Activated CD8-positive, alpha-beta memory T cell treated with anti-CD3 and anti-CD28 coated beads for 4 hours (primary cell): ENCODE results near the gene PRODH2.
"Not testable (repeated sequence)": the region's sequence is repeated elsewhere in the genome, so short reads cannot be mapped to it uniquely, and the experiment has no call there.

Experiments used
- DNase-seq, 2 donors: peaks; one replicate each; pipeline ENCODE4 v3.0.0-alpha.2; 2020; ENCODE audit warnings: low read depth in 2 of 2

Gene PRODH2

DNA sequence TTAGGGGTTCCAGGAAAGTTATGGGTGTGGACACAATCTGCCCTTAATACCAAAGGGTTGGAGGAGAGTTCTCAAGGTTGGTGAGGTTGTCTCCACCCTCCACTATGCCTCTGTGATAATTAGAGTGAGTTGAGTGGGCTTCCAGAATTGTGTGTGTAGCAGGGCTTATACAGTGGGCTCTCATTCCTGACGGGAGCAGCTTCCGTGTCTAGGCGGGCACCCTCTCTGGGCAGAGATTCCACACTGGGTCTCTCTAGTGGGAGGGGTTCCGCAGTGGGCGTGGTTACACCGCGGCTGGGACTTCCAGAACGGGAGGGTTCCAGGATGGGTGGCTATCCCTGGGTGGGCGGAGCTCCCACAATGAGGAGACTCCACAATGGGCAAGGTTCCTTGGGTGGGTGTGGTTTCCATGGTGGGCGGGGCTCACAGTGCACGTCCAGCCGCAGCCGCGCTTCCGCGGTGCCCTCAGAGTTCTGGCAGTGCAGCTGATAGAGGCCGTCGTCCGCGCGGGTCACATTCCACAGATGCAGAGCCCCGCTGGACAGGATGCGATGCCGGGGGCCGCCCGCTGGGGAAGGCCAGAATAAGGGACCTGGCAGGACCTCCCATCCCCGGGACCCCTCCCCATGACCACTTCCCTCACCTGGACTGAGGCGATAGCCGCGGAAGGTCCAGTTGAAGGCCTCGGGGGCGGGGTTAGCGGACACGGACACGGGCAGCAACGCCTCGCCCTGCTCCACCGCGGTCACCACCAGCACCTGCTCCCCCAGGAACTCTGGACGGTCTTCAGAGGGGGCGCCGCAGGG, 31.2 kb upstream of the PRODH2 start:
- DNase-seq: no peak

DNA sequence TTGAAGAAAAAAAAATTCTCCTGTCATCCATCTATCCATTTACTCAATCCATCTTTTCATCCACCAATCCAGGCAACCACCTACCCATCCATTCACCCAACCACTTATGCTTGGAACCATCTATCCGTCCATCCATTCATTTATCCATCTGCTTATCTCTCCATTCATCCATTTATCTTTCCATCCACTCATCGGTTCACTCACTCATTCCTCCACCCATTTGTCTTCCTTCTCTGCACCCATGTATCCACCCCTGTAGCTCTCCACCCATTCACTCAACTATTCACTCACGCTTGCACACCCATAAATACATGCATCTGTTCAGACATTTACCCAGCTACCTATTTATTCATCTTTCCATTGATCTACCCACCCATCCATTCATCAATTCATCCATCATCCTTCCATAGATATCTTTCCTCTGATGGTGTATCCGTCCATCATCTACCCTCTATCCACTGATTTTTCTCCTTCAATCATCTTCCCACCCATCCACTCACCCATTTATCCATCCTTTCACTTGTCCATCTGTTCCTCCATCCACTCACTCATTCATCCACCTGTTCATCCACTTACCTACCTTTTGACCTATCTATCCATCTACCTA, 30.1 kb upstream of the PRODH2 start:
- no peak for DNase-seq

DNA sequence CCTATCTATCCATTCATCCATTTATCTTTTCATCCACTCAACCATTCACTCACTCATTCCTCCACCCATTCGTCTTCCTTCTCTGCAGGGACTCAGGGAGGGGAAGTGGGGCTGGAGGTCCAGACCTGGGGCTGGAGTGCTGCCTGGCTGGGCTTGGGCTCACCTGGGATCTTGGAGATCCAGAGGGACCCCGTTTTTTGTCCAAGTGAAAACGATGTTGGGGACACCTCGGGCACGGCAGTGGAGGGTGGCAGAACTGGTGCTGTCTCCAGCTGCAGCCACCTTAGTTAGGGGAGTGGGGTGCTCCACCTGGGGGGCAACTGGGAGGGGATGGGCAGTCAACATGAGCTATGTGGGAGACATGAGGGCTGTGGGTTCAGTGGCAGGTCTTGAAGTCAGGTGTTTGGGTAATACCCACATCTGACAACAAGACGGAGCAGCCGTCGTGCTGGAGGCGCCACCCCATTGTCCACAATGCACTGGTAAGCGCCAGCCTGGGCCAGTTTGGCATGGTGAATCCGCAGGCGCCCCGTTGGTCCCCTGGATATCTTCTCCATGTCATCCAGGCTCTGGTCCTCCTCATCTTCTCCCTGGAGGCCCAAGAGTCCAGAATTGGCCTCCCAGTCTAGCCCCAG, 29.4 kb upstream of the PRODH2 start:
- DNase-seq: no peak

DNA sequence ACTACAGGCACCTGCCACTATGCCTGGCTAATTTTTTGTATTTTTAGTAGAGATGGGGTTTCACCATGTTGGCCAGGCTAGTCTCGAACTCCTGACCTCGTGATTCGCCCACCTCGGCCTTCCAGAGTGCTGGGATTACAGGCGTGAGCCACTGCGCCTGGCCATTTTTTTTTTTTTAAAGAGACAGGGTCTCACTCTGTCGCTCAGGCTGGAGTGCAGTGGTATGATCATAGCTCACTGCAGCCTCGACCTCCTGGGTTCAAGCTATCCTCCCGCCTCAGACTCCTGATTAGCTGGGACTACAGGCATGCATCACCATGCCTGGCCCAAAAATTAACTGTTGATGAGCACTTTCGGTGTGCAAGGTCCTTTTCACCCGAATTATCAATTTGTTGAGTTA, 23.5 kb upstream of the PRODH2 start:
- DNase-seq: not testable (repeated sequence)

DNA sequence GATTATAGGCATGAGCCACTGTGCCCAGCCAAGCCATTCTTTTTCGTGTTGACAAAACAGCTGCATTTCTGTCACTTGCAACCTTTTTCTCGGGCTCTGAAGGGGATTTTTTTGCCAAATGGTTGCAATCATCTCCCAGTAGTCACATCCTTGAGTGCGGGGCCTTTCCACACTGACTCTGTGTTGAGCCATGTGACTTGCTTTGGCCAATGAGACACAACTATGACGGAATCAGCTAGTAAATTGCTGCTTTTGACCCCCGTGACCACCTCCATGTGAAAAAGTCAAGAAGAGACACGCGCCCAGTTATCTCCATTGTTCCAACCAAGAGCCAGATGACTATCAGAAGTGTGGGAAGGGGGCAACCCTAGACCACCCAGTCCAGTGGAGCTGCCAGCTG, 21.3 kb upstream of the PRODH2 start:
- DNase-seq: no peak

DNA sequence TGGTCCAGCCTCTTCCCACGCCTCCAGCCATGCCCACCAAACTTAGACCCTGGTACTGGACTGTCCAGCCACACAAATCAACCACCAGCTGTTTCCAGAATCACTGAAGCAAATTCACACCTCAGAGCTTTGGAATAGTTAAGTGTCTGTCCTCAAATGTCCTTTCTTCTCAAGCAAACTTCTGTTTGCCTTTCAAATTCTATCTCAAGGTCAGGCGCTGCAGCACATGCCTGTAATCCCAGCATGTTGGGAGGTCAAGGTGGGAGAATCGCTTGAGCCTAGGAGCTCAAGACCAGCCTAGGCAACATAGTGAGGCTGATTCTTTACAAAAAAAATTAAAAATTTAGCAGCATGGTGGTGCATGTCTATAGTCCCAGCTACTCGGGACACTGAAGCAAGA, 19.4 kb upstream of the PRODH2 start:
- DNase-seq: no peak

DNA sequence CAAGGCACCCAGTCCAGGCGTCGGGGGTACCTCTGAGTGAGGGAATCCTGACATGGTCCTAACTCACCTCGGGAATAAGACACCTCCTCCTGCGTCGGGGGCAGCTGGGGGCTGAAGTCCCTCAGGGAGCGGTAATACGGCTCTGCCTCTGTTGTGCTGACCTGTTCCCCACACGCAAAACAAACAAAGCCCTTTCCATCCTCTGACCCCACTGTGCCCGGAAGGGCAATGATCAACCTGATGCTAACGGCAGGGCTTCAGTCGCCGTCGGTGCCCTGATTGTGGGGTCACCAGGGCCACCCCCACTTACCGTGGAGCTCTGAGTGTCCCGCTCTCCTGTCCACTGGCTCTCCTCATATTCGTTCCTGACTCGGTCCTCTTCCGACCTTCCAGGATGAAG, 18.3 kb upstream of the PRODH2 start:
- no peak for DNase-seq

DNA sequence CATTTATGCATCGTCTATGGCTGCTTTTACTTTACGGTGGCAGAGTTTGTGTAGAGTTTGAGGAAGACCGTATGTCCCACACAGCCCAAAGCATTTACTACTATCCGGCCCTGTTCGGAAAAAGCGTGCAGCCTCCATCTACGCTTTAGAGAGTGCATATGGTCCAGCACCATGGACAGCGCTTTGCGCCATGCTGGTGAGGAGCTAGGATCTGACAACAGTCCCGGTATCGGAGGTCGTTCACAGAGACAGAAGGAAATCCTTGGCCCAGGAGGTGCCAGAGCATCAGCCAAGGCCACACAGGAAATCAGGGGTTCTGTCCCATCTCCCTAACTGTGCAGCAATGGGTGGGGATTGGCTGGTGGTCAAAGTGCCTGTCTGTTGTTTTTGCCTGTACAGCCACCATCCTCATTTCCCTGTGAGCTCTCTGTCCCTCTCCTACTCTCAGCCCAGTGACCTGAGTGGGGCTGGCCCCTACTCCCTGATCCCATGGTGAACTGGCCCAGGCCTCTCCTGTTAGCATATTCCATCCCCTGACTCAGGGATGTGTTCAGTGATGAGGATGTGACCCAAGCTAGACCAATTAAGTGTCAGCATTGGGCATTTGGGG, 16.2 kb upstream of the PRODH2 start:
- DNase-seq: no peak

DNA sequence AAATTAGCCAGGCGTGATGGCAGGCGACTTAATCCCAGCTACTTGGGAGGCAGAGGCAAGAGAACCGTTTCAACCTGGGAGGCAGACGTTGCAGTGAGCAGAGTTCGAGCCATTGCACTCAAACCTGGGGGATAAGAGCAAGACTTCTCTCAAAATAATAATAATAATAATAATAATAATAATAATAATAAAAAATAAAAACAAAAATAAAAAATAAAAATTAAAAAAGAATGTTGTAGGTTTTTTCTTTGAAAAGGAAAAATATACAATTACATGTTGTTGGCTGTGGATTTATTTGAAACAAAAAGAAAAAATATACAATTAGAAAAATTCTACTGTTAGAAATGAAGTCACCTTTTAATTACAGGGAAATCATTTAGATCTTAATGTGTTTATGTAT, 11.5 kb upstream of the PRODH2 start:
- no peak for DNase-seq

DNA sequence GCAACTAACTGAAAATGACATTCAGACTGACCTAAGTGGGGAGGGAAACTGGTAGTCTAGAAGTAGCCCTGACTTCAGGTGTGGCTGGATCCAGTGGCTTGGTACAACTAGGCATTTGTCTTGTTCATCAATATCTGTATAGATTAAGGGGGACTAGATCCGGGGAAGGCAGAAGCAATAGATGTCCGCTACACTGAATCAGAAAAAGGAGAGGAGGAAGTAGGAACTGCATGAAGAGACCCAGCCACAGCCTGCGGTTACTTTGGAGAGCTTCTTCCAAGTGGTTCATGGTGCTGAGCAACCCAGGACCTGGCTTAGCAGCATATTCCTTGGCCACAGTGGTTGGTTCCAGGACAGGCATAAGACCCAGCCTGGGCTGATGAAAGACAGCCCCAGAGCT, 9.9 kb upstream of the PRODH2 start:
- DNase-seq: no peak

DNA sequence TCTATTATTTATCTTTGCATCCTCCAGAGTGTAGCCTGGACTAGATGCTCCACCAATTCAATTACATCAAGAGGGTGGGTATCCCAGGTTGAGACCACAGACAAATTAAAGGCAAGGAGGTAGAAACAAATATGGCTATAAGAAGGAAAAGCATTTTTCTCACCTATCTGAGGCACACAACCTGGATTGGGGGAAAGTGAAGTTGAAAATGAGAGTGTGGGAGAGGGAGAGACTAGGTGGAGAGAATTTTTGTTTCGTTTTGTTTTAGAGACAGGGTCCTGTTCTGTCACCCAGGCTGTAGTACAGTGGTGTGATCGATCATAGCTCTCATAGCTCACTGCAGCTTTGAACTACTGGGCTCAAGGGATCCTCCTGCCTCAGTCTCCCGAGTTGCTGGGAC, 5.8 kb upstream of the PRODH2 start:
- no peak for DNase-seq

DNA sequence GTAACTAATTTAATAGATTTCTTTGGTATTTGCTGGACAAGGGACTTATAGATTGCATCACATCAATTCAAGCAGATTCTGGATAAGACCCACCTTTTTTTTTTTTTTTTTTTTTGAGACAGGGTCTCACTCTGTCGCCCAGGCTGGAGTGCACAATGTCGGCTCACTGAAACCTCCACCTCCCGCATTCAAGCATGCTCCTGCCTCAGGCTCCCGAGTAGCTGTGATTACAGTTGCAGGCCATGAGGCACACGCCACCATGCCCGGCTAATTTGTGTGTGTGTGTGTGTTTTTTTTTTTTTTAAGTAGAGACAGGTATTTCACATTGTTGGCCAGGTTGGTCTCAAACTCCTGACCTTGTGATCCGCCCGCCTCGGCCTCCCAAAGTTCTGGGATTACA, 4.2 kb upstream of the PRODH2 start:
- no peak for DNase-seq

DNA sequence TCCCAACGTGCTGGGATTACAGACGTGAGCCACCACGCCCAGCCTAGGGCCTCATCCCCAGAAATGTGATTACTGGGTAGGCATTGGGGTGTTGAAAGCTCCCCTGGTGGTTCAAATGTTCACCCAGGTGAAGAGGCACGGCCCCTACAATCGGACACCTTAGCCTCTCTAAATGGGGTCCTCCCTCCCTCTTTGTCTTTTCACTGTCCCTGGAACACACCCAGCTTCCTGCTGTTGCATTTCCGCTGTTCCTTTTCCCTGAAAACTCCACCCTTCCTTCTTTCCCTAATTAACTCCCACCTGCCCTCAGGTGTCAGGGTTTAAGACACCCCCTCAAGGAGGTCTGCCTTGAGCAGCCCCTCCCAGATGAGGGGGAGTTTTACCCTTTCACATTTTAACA, 3.6 kb upstream of the PRODH2 start:
- DNase-seq: no peak

DNA sequence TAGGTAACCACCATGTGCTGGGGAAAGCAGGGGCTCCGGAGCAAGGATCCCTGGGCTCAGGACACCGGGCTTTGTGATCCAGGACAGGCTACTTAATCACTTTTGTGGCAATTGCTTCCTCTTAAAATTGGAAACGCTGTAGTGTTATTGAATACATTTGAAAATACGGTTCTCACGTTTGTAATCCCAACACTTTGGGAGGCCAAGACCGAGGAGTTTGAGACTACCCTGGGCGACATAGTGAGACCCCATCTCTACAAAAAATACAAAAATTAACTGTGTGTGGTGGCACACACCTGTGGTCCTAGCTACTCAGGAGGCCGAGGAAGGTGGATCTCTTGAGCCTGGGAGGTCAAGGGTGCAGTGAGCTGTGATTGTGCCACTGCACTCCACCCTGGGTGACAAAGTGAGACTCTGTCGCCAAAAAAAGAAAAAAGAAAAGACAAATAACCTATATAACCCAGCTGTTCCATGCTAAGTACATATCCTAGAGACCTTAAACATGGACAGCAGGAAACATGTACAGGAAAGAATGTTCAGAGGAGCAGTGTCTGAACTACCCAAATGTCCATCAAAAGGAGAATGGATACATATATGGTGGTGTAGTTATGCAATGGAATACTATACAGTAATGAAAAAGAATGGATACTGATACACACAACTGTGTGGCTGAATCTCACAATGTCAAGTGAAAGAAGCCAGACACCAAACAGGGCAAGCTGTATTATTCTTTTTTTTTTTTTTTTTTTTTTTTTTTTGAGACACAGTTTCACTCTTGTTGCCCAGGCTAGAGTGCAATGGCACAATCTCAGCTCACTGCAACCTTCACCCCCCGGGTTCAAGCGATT, 622 bp upstream of the PRODH2 start:
- no peak for DNase-seq

DNA sequence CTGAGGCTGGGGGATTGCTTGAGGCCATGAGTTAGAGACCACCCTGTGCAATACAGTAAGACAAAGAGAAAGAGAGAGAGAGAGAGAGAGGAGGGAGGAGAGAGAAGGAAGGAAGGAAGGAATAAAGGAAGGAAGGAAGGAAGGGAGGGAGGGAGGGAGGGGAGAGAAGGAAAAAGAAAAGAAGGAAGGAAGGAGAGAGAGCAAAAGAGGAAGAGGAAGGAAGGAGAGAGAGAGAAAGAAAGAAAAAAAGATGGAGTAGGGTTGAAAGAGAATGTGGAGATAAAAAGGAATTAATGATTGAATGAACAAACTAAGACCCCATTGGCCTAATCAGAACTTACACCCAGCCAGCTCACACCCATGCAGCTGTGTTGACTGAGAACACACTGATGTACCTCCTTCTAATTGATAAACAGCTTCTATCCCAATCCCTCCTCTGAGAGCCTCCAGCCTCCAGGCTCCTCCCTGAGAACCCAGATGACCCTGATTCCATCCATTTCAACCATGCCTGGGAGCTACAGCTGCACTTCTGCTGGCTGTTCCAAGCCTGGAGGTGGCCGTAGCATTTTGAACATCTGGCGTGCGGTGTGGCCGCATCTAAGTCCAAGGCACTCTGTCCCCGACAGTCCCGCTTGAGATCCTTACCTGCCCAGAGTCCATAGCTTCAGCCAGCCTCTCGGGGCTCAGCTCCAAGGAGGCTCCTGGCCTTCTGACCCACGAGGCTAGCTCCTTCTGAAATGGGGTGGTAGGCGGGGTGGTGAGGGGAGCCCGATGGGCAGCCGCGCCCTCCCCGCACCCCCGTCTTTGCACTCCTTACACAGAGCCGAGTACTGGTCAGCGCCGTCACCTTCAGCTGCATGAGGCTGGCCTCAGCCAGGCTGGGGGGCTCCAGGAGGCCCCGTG, 1.1 kb downstream of the PRODH2 start:
- no peak for DNase-seq

DNA sequence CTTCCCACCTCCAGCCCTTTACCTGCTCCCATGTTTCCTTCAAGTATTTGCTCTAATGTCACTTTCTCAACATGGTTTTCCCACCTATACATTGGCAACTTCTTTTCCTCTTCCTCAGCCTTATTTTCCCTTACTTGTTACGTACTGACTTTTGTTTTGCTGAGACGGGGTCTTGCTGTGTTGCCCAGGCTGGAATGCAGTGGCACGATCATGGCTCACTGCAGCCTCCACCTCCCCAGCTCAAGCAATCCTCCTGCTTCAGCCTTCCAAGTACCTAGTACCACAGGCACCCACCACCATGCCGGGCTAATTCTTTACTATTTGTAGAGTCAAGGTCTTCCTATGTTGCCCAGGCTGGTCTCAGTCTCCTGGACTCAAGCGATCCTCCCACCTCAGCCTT, 5.0 kb downstream of the PRODH2 start:
- DNase-seq: no peak

DNA sequence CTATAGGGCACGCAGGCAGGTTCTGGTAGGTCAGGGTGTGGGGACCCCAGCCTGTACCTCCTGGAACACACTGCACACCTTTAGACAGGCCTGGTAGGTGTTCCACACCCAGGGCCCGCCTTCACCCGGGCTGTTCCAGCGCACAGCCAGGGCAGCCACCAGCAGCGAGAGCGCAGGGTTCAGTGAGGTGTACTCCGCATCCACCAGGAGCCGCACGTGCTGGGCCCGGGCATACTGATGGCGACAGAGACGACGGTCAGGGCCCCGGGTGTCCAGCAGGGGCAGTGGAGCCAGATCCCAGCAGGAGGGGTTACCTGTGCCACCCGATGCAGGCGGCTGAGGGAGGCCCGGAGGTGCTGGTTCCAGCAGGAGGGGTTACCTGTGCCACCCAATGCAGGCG, 6.0 kb downstream of the PRODH2 start:
- DNase-seq: no peak

DNA sequence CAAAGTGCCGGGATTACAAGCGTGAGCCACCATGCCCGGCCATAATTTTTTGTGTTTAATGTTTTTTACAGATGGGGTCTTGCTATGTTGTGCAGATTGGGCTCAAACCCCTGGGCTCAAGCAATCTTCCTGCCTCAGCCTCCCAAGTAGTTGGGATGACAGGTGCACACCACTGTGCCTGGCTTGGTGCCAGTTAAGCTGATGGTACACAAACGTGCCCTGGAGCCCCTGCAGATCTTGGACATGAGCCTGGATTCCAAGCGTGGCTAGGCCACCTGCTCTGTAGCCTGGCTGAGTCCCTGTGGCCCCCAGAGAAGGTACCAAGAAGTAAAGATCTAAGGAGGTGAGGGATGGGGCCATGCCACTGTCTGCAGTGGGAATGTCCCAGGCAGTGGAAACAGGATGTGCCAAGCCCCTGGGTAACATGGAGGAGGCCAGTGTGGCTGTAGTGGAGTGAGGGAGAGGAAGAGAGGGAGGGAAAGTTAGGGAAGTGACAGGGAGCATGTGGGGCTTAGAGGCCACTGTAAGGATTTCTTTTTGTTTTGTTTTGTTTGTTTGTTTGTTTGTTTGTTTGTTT, 7.0 kb downstream of the PRODH2 start:
- DNase-seq: no peak

DNA sequence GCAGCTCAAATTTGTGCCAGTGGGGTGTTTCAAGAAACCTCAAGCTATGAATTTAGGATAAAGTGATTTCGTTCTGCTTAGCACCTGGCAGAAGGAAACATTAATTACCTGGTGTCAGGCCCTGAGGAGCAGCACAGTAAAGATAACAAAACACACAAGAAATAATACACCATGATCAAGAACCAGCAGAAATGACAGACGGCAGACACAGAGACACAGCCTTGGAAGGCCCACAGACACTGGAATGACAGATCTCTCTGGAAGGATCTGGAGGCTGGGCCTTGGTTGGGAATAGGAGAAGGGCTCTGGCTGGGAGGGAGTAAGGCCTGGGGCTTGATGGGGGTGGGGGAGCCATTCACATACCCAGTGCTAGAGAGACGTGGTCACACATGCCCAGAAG, 10.8 kb downstream of the PRODH2 start:
- no peak for DNase-seq

DNA sequence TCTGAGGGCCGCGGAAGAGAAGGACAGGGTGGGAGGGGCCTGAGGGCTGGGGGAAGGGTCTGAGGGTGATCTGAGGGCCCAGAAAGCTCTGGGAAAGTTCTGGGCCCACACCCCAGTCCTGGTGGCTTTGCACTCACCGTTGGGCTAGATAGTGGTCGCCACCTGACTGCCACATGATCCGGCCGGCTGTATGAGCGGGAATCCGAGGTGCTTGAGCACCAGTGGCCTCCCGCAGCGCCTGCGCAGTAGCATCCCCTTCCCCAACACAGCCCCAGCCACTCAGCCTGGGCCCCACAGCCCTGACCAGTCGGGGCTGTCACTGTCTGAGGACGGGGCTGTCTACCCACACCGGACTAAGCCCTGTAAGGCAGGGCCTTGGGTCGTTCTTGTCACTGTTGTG, 15.0 kb downstream of the PRODH2 start:
- no peak for DNase-seq
